ENCODE data around the gene TTYH3. TPM values are rescaled to one million over a fixed set of nuclear protein-coding genes. Genes with fewer than 3 reads are reported as not detected.
"Not testable (repeated sequence)": the region's sequence is repeated elsewhere in the genome, so short reads cannot be mapped to it uniquely, and the experiment has no call there.

TTYH3 gene
- total RNA-seq, 1 donor from 2014 or later, result 29.3 TPM

DNA sequence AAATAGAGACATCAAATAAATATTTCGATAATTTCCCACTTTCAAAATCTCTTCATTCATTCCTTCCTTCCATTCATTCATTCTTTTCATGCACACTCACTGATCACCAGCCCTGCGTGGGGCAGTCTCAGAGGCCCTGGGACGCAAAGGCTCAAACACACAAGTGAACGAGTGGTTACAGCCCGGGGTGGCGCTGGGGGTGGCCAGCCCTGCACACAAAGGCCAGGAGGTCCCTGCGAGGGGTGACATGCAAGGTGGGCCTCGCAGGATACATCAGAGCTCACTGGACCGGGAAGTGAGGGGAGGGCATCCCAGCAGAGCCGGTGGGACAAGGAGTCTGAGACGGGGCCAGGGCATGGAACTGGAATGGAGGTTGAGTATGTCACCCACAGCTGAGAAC, 29.9 kb upstream of the TTYH3 start:
- DNase-seq (ENCODE audit: low spot score in 2 of 2), result no peak
- FAIRE-seq, result no peak

DNA sequence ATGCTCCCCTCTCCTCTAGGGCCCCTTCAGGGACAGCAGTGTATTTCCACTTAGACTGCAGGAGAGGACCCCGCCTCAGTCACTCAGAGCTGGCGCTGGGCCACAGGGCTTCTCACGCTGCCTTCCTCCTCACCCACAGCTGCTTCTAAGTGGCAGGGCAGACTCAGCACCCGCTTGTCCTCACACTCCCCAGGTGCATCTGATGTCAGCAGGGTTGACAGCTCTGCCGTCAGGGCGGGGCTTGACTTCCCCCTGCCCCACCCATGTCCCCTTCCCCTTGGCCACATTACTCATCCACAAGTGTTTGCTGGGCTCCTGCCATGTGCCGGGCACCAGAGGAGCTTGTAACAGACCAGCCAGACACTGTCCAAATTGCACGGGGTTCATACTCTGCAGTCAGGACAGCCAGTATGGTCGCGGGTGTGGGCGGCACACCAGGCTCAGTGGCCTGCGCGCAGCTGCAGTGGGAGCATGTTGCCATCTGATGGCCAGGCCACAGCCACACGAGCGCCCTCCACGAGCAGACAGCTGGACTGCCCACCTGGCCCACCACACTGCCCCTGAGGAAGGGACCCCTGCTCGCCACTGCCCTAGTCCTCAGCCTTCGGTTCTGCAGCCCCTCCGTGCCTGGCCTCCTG, 29.3 kb upstream of the TTYH3 start:
- FAIRE-seq, result no peak
- DNase-seq (ENCODE audit: low spot score in 2 of 2), result no peak

DNA sequence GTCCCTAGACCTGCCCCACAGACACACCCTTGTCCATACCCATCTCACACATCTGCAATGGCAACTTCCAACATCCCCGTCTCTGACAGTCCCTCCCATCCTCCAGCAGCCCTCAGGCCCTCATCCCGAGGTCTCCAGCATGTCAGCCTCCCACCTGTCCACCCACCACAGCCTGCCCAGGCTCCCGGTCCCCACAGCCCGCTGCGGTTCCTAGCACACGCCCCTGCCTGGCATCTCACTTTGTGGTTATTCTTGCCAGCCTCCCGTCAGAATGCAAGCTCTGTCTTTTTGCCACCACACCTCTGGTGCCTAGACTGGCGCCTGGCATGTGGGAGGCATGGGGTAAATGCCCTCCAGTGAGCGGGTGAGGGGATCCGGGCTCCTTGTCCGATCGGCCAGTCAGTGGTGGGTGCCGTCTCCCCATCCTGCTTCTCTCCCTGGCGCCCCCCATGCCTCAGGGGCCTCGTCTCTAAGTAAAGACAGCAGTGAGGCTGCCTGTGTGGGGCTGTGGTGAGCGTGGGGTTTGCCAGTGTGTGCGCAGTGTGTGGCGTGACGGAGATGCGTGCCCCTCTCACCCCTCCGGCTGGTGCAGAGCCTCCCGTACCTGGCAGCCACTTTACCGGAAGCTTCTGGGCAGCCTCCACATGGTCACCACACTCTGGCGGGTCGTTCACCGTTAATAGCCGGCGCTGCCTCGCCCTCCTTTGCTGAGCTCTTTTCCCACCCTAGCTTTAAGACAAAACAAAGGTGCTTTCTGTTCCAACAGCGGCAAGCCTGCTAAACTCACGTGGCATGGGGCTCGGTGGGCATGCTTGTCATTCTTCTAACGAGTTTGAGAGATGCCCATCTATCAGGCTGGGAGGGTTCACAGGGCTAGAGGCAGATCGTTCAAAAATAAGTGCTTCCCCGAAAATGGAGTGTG, 28.5 kb upstream of the TTYH3 start:
- DNase-seq (ENCODE audit: low spot score in 2 of 2) (no peak), FAIRE-seq (no peak)

DNA sequence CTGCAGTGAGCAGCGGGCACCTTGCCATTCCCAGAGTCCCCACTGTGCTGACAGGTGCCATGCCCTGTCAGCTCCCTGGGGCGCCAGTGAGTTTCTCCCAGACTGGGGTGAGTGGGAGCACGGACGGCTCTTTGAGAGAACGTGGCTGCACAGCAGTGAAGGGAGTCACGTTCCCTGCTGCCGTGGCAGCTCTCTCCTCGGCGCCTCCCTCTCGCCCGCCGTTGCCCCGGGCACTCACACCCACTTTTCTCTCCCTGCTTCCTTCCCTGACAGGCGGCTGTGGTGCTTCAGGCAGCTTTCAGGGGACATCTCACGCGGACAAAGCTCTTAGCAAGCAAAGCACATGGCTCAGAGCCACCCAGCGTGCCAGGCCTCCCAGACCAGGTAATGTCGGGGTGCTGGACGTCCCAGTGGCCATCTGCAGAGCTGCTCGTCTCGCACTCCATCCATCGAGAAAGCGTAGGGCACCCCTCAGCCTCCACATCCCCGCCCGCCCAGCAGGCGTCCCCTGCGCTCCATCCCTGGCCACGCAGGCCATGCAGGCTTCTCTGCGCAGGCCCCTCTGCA, 27.1 kb upstream of the TTYH3 start:
- DNase-seq (ENCODE audit: low spot score in 2 of 2) (no peak), FAIRE-seq (no peak)

DNA sequence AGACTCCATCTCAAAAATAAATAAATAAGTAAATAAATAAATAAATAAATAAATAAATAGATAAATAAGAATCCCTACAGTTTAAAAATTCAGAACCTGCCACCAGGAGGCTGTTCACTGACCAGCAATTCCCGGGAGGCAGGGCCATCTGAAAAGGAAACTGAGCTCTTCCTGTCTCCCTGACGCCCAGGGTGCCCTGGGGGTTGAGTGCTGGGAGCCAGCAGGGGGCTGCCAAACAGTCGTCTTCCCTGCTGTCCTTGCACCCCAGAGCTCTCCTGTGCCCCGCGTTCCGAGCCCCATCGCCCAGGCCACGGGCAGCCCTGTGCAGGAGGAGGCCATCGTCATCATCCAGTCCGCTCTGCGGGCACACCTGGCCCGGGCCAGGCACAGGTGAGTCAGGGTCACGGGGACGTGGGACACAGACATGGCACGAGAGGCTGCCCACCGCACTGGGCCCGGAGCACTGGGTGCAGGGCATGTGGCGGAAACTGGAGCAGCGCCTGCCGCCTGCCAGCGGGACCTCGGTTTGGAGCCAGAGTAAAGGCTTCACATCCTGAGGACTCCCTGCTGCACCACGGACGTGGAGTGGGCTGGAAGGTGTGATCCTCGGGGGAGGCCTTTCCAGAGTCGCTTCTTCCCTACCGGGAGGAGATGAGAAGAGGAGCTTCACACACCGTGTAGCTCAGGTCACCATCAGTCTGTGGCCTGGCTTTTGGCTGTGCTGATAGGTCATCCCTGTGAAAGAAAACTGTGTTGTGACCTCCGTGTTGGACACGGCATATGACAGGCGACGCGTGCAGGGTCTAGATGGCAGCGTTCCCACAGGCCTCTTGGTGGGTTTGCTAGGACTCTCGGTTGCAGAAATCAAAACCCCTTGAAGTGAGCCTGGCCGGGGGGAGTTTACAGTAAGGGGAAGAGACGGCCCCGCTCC, 25.9 kb upstream of the TTYH3 start:
- DNase-seq (ENCODE audit: low spot score in 2 of 2), result no peak
- no peak for FAIRE-seq

DNA sequence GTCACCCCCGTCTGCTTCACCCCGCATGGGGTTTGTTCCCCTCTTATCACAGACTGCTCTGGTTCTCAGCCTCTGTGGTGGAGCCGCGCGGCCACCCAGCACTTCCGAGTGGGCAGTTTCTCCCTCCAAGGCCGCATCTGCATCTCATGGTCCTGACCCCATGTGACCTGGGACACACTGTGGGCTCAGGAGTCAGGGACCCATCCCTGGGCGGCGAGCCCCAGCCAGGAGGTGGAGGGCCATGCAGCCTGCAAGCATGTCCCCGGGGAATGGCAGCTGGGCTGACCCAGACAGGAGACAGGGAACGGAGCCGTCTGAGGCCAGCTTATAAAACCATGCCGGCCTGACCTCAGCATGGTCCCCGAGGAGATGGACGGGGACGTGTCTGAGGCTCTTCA, 25.2 kb upstream of the TTYH3 start:
- FAIRE-seq (no peak), DNase-seq (ENCODE audit: low spot score in 2 of 2) (no peak)

DNA sequence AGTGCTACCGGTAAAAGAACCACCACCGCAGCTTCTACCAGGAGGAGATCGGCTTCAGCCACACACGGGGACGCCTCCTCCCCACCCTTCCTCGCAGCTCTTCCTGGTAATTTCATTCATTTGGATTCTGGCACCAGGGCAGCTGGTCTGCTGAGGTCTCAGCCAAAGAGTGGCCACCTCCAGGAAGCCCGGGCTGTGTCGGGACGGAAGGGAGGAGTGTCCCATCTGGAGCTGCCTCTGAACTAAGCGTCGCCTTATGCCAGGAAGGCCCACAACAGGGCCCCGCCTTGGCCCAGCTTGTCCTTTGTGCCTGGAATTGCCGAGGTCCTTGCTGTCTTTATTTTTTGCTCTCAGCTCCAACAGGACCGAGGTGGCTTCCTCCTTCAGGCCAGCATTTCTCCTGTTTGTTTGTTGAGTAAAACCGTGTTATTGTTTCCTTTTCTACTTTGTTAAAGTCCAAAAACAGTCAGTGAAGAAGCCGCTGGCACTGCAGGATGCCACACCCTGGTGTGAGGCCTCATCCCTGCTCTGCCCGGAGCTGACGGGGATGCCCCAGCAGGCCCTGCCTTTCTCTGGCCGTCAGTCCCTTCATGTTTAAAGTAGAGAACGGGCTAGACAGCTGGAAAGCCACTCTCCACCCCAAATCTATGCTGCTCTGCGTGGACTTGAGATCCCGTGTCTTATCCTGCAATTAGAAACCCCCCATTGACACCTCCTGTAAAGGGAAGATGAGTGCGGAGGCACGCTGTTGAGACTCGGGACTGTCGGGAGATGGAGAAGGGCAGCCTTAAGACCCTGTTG, 24.5 kb upstream of the TTYH3 start:
- DNase-seq (ENCODE audit: low spot score in 2 of 2), result peak in 1 of 2 donors; percentile 75

DNA sequence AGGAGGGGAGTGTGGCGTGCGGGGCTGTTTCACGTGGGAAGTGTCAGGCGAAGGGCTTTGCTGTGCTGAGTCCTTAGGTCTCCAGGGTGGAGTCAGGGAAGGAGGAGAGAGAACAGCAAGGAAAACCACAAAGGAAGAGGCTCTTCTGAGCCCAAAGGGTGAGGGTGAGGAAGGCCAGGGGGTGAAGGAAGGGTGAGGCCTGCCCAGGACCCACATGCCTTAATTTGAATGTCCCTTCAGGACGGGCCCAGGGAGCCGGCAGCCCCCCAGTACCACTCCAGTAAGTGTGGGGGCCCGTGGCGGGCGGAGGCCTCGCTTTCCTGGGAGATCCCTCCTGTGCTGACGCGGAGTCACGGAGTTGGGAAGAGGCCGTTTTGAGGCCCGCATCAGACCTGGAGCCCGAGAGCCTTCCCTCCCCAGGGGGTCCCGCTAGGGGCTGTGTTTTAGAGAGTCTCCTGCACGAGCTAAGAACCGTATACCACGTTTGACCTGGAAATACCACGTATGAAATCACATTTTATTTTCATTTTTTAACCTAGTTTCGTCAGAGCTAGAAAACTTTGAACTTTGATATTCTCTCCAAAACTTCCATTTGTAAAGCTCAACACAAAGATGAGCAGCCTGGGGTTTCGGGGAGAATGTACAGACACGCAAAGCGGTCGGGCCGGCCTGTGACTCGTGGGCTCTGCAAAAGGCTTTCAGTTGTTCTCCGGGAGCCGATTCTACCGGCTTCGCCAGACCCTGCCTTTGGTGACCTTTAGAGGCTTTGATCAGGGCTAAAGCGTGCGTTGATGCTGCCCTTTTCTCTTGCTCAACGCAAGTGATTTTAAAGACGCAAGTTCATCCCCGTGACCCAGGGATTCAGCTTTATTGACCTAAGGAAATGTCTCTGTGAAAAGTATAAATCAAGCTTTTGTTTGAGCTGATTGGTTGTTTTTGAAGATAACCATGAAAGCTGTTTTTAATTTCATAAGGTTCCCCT, 23.6 kb upstream of the TTYH3 start:
- no peak for FAIRE-seq
- DNase-seq (ENCODE audit: low spot score in 2 of 2), result no peak

More for the DNA sequence above, 24.5 kb upstream of the TTYH3 start:
- no peak for FAIRE-seq

DNA sequence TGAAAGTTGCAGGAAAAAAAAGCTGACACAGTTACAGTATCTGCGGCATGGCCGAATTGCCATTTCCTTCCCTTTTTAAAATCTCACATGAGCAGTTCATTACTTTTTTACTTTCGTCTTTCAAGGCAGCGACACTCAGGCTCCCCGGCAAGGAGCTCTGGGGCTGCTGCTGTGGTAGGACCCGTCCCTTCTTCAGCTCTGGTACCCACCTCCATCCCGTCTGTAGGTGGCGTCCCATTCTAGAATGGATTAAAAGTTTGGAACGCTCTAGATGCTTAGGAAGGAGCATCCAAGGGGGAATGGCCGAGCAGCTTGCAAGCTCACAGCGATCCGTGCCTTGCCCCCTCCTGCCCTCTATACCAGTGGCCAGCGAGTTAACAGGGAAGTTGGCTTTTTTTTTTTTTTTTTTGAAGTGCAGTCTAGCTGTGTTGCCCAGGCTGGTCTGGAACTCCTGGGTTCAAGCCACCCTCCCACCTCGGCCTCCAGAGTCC, 22.8 kb upstream of the TTYH3 start:
- FAIRE-seq (no peak), DNase-seq (ENCODE audit: low spot score in 2 of 2) (no peak)

DNA sequence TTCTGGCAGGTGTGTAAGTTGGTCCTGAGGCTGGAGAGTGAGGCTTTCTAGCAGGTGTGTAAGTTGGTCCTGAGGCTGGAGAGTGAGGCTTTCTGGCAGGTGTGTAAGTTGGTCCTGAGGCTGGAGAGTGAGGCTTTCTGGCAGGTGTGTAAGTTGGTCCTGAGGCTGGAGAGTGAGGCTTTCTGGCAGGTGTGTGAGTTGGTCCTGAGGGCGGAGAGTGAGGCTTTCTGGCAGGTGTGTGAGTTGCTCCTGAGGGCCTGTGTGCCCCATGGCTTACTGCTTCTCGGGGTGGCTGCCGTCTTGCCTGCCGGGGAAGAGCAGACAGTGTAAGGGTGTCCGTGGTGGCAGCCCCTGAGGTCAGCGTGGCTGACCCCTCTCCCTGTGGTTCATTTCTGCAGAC, 22.1 kb upstream of the TTYH3 start:
- FAIRE-seq; DNase-seq (ENCODE audit: low spot score in 2 of 2): not testable (repeated sequence)

DNA sequence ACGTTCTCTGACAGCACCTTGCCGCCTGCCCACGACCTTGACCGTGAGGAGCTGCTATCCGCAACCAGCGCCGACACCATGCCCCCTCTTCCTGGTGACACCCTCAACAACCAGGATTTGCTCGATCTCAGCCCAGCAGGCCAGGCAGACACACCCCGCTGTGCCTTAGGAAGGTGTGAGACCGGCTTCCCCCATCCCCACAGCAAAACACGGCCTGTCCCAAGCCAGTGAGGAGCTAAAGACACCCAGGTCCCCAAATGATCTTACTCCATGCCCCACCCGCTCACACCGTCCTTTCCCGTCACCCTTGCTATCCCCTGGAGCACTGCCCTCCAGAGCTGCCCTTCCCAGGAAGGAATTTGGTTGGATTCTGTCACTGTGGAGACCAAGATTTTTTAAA, 21.3 kb upstream of the TTYH3 start:
- FAIRE-seq (no peak), DNase-seq (ENCODE audit: low spot score in 2 of 2) (no peak)

DNA sequence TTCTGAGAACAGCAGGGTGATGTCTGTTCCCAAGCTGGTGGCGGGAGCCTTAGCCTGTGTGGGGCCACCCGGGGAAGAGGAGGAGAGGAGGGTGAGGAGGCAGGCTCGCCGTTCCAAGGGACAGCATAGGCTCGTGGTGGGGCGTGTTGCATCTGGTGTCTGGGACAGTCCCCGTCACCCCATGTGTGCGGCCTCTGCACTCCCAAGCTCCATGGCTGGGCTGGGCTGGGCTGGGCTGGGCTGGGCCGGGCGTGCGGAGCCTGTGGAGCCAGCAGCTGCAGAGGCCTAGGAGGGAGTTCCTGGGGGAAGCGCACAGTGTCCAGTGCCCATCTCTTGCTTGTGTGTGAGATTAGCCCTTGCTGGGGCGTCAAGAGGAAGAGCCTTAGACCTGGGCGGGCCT, 20.9 kb upstream of the TTYH3 start:
- FAIRE-seq (no peak), DNase-seq (ENCODE audit: low spot score in 2 of 2) (no peak)

DNA sequence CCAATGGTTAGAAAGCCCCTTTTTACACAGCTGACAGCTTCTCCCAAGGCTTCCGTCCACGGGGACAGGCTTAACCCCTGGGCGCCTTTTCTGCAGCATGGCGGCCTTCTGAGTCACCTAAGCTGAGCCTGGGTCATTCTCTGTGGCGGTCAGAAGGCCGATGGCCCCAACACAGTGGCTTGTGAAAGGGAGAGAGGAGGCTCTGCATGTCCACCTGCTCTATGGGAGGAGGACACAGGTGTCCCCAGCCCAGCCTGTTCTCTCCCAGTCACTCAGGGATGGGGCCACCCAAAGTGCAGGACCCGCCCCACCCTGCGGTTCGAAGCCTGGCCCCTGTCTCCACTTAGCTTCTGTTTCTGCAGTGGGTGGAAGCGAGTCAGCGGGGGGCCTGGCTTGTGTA, 20.4 kb upstream of the TTYH3 start:
- DNase-seq (ENCODE audit: low spot score in 2 of 2), result no peak
- FAIRE-seq, result no peak

DNA sequence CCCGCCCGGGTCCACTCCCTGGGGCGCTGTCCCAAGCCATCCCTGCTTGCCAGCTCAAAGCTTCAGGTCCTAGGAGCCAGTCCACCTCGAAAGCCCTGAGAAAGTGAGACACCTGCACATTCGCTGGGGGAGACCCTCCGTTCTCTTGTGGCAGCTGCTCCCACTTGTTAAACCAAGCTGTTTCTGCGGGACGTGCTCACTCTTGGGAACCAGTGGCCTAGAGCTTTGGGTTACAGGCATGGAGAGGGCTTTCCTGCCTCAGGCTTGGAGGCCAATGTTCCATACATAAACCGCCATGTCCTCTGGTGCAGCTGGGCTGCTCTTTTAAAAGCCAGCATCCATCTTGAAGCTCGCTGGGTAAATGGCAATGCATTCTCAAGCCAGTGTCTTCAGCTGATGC, 19.9 kb upstream of the TTYH3 start:
- FAIRE-seq (no peak), DNase-seq (ENCODE audit: low spot score in 2 of 2) (no peak)

DNA sequence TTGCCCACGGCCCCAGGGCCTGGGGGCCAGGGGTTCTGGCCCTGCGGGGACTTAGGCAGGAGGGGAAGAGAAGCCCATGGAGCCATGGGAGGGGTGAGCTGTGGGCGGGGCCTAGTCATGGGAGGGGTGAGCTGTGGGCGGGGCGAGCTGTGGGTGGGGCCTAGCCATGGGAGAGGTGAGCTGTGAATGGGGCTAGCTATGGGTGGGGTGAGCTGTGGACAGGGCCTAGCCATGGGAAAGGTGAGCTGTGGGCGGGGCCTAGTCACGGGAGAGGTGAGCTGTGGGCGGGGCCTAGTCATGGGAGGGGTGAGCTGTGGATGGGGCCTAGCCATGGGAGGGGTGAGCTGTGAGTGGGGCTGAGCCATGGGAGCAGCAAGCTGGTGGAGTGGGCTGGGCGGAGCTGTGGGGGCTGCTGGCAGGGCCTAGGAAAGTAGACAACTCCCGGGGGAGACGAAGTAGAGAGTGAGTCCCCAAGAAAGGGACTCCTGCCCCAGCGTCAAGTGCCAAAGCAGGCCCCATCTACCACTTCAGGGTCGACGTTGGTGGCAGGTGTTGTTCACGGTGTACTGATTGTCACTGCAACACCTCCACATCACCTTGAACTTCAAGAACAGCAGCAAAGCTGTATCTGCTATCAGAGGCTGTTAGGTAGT, 19.2 kb upstream of the TTYH3 start:
- FAIRE-seq (no peak), DNase-seq (ENCODE audit: low spot score in 2 of 2) (no peak)

DNA sequence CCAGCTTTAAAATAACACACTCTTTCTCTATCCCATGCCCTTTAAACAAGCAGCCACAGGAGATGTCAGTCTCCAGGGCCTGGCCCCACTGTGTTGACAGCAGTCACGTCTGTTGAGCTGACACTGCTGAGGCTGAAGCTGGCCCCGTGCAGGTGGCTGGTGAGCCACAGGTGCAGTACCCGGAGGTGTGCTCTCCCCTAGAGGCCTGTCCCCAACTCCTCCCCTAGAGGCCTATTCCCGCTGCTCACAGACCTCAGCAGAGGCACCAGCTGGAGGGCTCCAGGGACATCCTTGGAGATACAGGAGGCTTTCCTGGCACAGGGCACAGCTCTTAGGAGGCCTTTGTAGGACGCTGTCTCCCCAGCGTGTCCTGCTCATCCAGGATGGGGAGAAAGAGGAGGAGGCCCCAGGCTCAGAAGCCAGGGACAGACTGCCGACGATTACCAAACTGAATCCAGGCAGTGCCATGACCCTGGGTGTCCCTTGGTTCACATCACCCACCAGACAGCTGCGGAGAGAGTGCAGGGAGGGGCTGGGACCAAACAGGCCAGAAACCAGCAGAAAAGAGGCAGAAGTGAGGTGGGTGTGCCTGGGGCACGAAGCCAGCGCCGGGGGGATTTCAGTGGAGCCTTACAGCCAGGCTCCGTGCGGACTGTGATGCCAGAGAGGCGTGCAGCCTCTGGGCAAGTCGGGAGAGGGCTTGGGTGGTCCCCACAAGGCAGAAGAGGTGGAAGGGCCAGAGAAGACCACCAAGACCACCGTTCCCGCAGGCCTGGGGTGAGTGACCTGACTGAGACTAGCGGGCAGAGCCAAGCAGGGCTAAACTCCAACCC, 18.5 kb upstream of the TTYH3 start:
- DNase-seq (ENCODE audit: low spot score in 2 of 2) (no peak), FAIRE-seq (no peak)
